HG02938 (cell line): Measurements from ENCODE around the gene ARG1.
"Not testable (repeated sequence)": the region's sequence is repeated elsewhere in the genome, so short reads cannot be mapped to it uniquely, and the experiment has no call there.

ENCODE experiments used
- ATAC-seq: cut with Tn5 transposase; IDR thresholded peaks from one replicate; pipeline ENCODE4 v1.9.1; 2021; ENCODE audit warnings: mild to moderate bottlenecking, moderate library complexity; ENCODE audit not compliant: unreplicated experiment

ARG1 gene

GRCh38 chr6:131572686-131573415, at the start of gene ARG1:
TSS of gene ARG1 (plus strand) at chr6:131573226. CDS start at chr6:131573283, 57 bp downstream.
- ATAC-seq = no peak

GRCh38 chr6:131523988-131524673, 48.9 kb upstream of the ARG1 start:
- ATAC-seq = no peak

- no peak for ATAC-seq
Measured at GRCh38 chr6:131524695-131525336, 48.2 kb upstream of the ARG1 start.

GRCh38 chr6:131530936-131531335, 42.1 kb upstream of the ARG1 start:
- not testable (repeated sequence) for ATAC-seq

- ATAC-seq = not testable (repeated sequence)
Measured at GRCh38 chr6:131531681-131532080, 41.3 kb upstream of the ARG1 start.

GRCh38 chr6:131532580-131533039, 40.4 kb upstream of the ARG1 start:
- peak; percentile 87 for ATAC-seq

GRCh38 chr6:131538615-131539014, 34.4 kb upstream of the ARG1 start:
- not testable (repeated sequence) for ATAC-seq

- no peak for ATAC-seq
Measured at GRCh38 chr6:131545317-131545716, 27.7 kb upstream of the ARG1 start.

- ATAC-seq = no peak
Measured at GRCh38 chr6:131547488-131547887, 25.5 kb upstream of the ARG1 start.

- no peak for ATAC-seq
Measured at GRCh38 chr6:131548441-131548840, 24.6 kb upstream of the ARG1 start.

- ATAC-seq = no peak
Measured at GRCh38 chr6:131549811-131550210, 23.2 kb upstream of the ARG1 start.

- ATAC-seq = no peak
Measured at GRCh38 chr6:131551902-131552301, 21.1 kb upstream of the ARG1 start.

GRCh38 chr6:131552572-131552971, 20.5 kb upstream of the ARG1 start:
- no peak for ATAC-seq

- no peak for ATAC-seq
Measured at GRCh38 chr6:131555992-131556391, 17.0 kb upstream of the ARG1 start.

GRCh38 chr6:131558922-131559321, 14.1 kb upstream of the ARG1 start:
- no peak for ATAC-seq

- ATAC-seq = no peak
Measured at GRCh38 chr6:131561925-131562707, 10.9 kb upstream of the ARG1 start.

GRCh38 chr6:131565056-131565455, 8.0 kb upstream of the ARG1 start:
- no peak for ATAC-seq

GRCh38 chr6:131568726-131569125, 4.3 kb upstream of the ARG1 start:
- no peak for ATAC-seq

GRCh38 chr6:131574133-131574532, 1.1 kb downstream of the ARG1 start:
- no peak for ATAC-seq

- no peak for ATAC-seq
Measured at GRCh38 chr6:131574686-131575085, 1.7 kb downstream of the ARG1 start.
